ENCODE data around the gene CADM1.

Gene CADM1

DNA sequence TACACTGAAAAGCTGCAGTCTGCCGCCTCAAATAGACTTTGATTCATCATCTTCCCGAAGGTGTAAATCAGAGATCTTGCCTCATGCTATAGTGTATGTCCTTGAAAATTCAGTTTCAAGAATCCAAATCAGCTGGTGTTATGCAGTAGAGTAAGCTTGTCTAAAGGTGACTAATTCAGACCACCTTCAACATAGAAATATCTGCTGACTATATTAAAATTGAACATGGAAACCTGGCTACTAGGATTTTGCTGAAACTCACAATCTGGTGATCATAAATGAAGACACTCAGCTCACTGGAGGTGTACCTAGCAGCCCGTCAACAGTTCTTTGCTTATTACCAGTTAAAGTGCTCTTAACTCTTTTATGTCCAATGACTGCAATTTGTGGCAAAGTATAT lies 266.6 kb downstream of the CADM1 start:
- TF ChIP-seq, protein P1, sequence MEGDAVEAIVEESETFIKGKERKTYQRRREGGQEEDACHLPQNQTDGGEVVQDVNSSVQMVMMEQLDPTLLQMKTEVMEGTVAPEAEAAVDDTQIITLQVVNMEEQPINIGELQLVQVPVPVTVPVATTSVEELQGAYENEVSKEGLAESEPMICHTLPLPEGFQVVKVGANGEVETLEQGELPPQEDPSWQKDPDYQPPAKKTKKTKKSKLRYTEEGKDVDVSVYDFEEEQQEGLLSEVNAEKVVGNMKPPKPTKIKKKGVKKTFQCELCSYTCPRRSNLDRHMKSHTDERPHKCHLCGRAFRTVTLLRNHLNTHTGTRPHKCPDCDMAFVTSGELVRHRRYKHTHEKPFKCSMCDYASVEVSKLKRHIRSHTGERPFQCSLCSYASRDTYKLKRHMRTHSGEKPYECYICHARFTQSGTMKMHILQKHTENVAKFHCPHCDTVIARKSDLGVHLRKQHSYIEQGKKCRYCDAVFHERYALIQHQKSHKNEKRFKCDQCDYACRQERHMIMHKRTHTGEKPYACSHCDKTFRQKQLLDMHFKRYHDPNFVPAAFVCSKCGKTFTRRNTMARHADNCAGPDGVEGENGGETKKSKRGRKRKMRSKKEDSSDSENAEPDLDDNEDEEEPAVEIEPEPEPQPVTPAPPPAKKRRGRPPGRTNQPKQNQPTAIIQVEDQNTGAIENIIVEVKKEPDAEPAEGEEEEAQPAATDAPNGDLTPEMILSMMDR (IDR thresholded peaks at IDR 0.05) = no peak
- H3K36me3 ChIP-seq = no peaks in the 10 kb centered on the region
- DNase-seq = no peak
- no peaks in the 10 kb centered on the region for H3K27me3 ChIP-seq
- no peak overlapping the region for H3K4me3 ChIP-seq
- no peak overlapping the region for H3K27ac ChIP-seq
- H3K9me3 ChIP-seq = no peaks in the 10 kb centered on the region
- intact Hi-C loops (cut with DNase I; ENCODE audit: low total_unique reads) = no loop called here
- H3K4me1 ChIP-seq = no peaks in the 10 kb centered on the region

DNA sequence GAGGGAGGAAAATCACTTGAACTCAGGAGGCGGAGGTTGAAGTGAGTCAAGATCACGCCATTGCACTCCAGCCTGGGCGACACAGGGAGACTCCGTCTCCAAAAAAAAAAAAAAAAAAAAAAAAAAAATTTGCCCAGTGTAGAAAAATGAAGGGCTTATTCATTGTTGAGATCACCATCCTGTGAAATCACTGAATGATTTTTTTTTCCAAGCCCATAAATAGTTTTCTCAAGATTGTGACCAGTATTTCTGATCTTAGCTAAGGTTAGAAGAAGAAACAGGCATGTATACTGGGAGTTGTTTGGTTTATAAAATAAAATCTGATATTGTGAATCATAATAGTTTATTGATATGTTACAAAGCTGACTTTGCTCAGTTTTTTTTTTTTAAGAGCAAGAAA lies 269.4 kb downstream of the CADM1 start:
- intact Hi-C loops (cut with DNase I; ENCODE audit: low total_unique reads) = no loop called here
- Histone ChIP-seq H3K4me1 (no peaks in the 10 kb centered on the region), H3K9me3 (no peaks in the 10 kb centered on the region), H3K27me3 (no peaks in the 10 kb centered on the region), H3K27ac (no peak overlapping the region), H3K4me3 (no peak overlapping the region), H3K36me3 (no peaks in the 10 kb centered on the region)
- TF ChIP-seq, protein P1 (IDR thresholded peaks at IDR 0.05) = no peak
- no peak for DNase-seq

DNA sequence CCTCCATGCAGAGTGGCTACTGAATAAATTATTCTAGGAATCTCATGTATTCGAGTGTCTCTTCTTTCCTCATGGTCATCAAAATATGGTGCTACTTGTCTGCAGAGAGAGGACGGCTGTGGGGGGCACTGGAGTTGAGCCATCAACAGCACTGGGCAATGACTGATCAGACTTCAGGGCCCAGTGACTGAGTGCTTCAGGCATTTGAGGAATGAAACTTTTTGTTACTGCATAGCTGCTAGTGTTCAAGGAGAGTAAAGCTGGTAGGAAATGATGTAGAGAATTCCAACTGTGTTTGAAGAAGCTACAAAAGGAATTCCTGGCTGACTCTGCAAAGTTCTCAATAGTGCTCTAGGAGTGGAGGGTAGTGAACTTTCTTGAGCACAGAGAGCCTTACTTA lies 277.7 kb downstream of the CADM1 start:
- no peaks in the 10 kb centered on the region for H3K27me3 ChIP-seq
- H3K4me3 ChIP-seq = no peak overlapping the region
- no peak for DNase-seq
- intact Hi-C loops (cut with DNase I; ENCODE audit: low total_unique reads) = no loop called here
- TF ChIP-seq, protein P1 (IDR thresholded peaks at IDR 0.05) = no peak
- no peak overlapping the region for H3K27ac ChIP-seq
- H3K9me3 ChIP-seq = no peaks in the 10 kb centered on the region
- H3K36me3 ChIP-seq = no peaks in the 10 kb centered on the region
- no peaks in the 10 kb centered on the region for H3K4me1 ChIP-seq

DNA sequence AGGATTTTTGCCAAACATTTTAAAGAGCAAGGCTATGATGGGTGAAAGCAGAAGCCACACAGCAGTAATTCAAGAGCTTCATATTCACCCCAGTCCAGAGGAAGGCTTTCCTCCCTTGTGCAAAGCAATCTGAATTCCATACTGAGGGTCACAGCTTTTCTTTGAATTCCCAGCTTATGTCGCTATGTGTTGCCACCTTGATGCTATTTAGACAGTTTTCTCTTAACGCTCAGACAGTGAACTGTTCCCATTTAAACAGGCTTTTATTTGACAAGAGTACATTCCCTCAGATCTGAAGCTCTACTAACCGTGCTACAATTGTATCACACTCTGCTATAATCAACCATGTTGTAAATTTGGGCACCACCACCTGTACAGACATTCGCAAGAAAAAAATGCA lies 279.7 kb downstream of the CADM1 start:
- no peaks in the 10 kb centered on the region for H3K27me3 ChIP-seq
- H3K4me1 ChIP-seq = no peaks in the 10 kb centered on the region
- TF ChIP-seq, protein P1 (IDR thresholded peaks at IDR 0.05) = no peak
- no peaks in the 10 kb centered on the region for H3K36me3 ChIP-seq
- no peak overlapping the region for H3K27ac ChIP-seq
- intact Hi-C loops (cut with DNase I; ENCODE audit: low total_unique reads) = no loop called here
- no peaks in the 10 kb centered on the region for H3K9me3 ChIP-seq
- no peak overlapping the region for H3K4me3 ChIP-seq
- no peak for DNase-seq

DNA sequence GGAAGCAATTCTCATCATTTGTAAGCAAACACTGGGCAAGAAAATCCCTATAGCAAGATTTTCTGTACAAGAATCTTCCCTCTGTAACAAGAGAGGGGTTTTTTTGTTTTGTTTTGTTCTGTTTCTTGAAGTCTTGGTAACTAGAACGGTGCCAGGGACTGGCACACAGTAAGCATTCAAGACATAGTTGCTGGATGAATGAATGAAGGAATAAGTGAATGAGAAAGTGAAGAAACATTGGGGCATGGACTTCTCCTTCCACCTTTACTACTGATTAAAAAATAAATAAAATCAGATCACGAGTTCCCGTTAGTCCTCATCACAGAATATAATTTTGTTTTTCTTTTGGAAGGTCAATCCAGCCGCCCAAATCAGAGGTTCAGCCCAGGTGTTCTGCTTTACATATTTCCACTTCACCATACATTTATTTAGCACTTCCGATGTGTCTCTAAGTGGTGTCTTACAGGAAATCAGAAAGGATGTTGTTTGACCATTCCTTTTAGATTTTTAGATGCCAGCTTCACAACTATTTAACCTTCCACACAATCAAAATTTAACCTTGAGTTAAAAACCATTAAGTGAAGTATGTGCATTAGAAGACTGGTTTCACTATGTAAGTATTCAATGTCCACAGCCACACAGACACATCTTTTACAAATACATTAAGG lies 281.2 kb downstream of the CADM1 start:
- intact Hi-C loops (cut with DNase I; ENCODE audit: low total_unique reads) = no loop called here
- H3K27ac ChIP-seq = no peak overlapping the region

More for the DNA sequence above, 281.2 kb downstream of the CADM1 start:
- Histone ChIP-seq H3K9me3 (no peaks in the 10 kb centered on the region), H3K4me1 (no peaks in the 10 kb centered on the region), H3K36me3 (no peaks in the 10 kb centered on the region), H3K27me3 (no peaks in the 10 kb centered on the region), H3K4me3 (no peak overlapping the region)
- no peak for DNase-seq
- TF ChIP-seq, protein P1 (IDR thresholded peaks at IDR 0.05) = no peak

Measured in tibial artery (tissue), 4 donors.